HCT116 (cell line): Measurements from ENCODE around the gene KDM5C. TPM values are rescaled to one million over a fixed set of nuclear protein-coding genes. Genes with fewer than 3 reads are reported as not detected.

Experiments
- ATAC-seq: fragments of 200-7000 bp; cut with Tn5 transposase; 2 replicates; pipeline ENCODE4 v1.9.1; 2020; ENCODE audit warnings: mild to moderate bottlenecking, moderate library complexity
- BruUV-seq: library from RNA; stranded (reverse); fragments of 400-500 nt; replicated peaks from 2 replicates; lab custom pipeline; 2021; lab: Mats Ljungman, UMichigan
- CTCF ChIA-PET: fragments of 300-600 bp; sonication (Branson Sonifier 250); formaldehyde crosslinking; loops from one replicate; lab custom pipeline; 2021; ENCODE audit warnings: antibody characterized with exemption; lab: Charles Lee
- POLR2A ChIA-PET: fragments of 300-600, 350-600 bp; sonication (Branson Sonifier 250); formaldehyde crosslinking; loops from one replicate; lab custom pipeline; 2021; ENCODE audit warnings: antibody characterized with exemption; lab: Charles Lee
- RAD21 ChIA-PET, 2 experiments: fragments of 300-600 bp; sonication (Branson Sonifier 250); formaldehyde crosslinking; loops; one replicate each; lab custom pipeline; 2023; ENCODE audit warnings: low total read pairs in 2 of 2; ENCODE audit not compliant: uncharacterized antibody in 2 of 2, unreplicated experiment in 2 of 2, low non-redundant PET in 1 of 2; lab: Charles Lee
- DNase-seq: peaks from one replicate; pipeline ENCODE4 v3.0.0-alpha.2; 2010; ENCODE audit warnings: low read depth, low spot score
- H2AFZ ChIP-seq: fragments of 200-600 bp; shearing (Covaris generic), sonication (generic); 2 replicates; pipeline ENCODE4 v1.6.1; 2017; ENCODE audit warnings: low read depth, mixed run types, mixed read lengths, antibody characterized with exemption, low read length; ENCODE audit not compliant: poor library complexity, severe bottlenecking
- H3K27ac ChIP-seq: 2 replicates; pipeline ENCODE4 v1.5.1; 2012; ENCODE audit warnings: low read depth, low read length
- H3K27me3 ChIP-seq: fragments of 200-600 bp; sonication (generic); 2 replicates; pipeline ENCODE4 v1.6.1; 2016; ENCODE audit warnings: mixed run types, low read length, mixed read lengths; ENCODE audit not compliant: insufficient read depth
- H3K36me3 ChIP-seq, 2 experiments: fragments of 200-500 bp in 1 of 2; fragments of 200-600 bp in 1 of 2; sonication (Bioruptor generic) in 1 of 2; sonication (generic) in 1 of 2; 2 replicates each; pipeline versions ENCODE4 v1.5.1 to v1.6.1; 2014 to 2016; ENCODE audit warnings: low read length in 2 of 2, inconsistent platforms in 1 of 2, mixed read lengths in 1 of 2, mixed run types in 1 of 2; ENCODE audit not compliant: insufficient read depth in 2 of 2, control insufficient read depth in 1 of 2
- H3K4me1 ChIP-seq, 2 experiments: fragments of 200-600 bp in 1 of 2; sonication (generic) in 1 of 2; 2 replicates each; pipeline versions ENCODE4 v1.5.1 to v1.6.1; 2012 to 2017; ENCODE audit warnings: low read length in 2 of 2, inconsistent platforms in 1 of 2, mild to moderate bottlenecking in 1 of 2, mixed read lengths in 1 of 2, mixed run types in 1 of 2, moderate library complexity in 1 of 2; ENCODE audit not compliant: insufficient read depth in 2 of 2, control insufficient read depth in 1 of 2
- H3K4me2 ChIP-seq: fragments of 200-600 bp; sonication (generic); 2 replicates; pipeline ENCODE4 v1.6.1; 2017; ENCODE audit warnings: mixed run types, low read length, mixed read lengths
- H3K4me3 ChIP-seq, 2 experiments: fragments of 200-600 bp in 1 of 2; sonication (generic) in 1 of 2; replicated peaks in 1 of 2; 2 replicates each; pipeline ENCODE4 v1.5.1; 2011 to 2016; ENCODE audit warnings: low read length in 2 of 2, control low read depth in 1 of 2, low read depth in 1 of 2, mild to moderate bottlenecking in 1 of 2, mixed read lengths in 1 of 2, mixed run types in 1 of 2
- H3K79me2 ChIP-seq: fragments of 200-600 bp; sonication (generic); 2 replicates; pipeline ENCODE4 v1.6.1; 2017; ENCODE audit warnings: mild to moderate bottlenecking, mixed run types, low read length, moderate library complexity, mixed read lengths; ENCODE audit not compliant: insufficient read depth
- H3K9ac ChIP-seq: fragments of 200-600 bp; sonication (generic); 2 replicates; pipeline ENCODE4 v1.6.1; 2016; ENCODE audit warnings: low read length, mixed read lengths
- H3K9me2 ChIP-seq: fragments of 200-600 bp; sonication (generic), shearing (Covaris generic); 2 replicates; pipeline ENCODE4 v1.6.1; 2017; ENCODE audit warnings: mixed run types, mild to moderate bottlenecking, moderate library complexity; ENCODE audit not compliant: insufficient read depth
- H3K9me3 ChIP-seq, 2 experiments: fragments of 200-500 bp in 1 of 2; fragments of 200-600 bp in 1 of 2; sonication (Bioruptor generic) in 1 of 2; sonication (generic) in 1 of 2; 2 replicates each; pipeline ENCODE4 v1.6.1; 2014 to 2017; ENCODE audit warnings: low read length in 2 of 2, mixed read lengths in 2 of 2, inconsistent platforms in 1 of 2, low read depth in 1 of 2, mild to moderate bottlenecking in 1 of 2, mixed run types in 1 of 2, moderate library complexity in 1 of 2; ENCODE audit not compliant: control insufficient read depth in 1 of 2, insufficient read depth in 1 of 2
- H4K20me1 ChIP-seq: fragments of 200-600 bp; sonication (generic), shearing (Covaris generic); 2 replicates; pipeline ENCODE4 v1.6.1; 2017; ENCODE audit warnings: mixed run types, mild to moderate bottlenecking, moderate library complexity; ENCODE audit not compliant: insufficient read depth
- ATF3 ChIP-seq: IDR thresholded peaks from 2 replicates; pipeline ENCODE4 v1.6.1; 2012
- CBX3 ChIP-seq: IDR thresholded peaks from 2 replicates; pipeline ENCODE4 v1.6.1; 2012; ENCODE audit warnings: low read depth
- EGR1 ChIP-seq: IDR thresholded peaks from 2 replicates; pipeline ENCODE4 v1.6.1; 2012; ENCODE audit warnings: low read depth
- POLR2A ChIP-seq: IDR thresholded peaks from 2 replicates; pipeline ENCODE4 v1.7.0; 2011; ENCODE audit warnings: borderline replicate concordance; ENCODE audit not compliant: insufficient read depth, insufficient read length; ENCODE audit errors: extremely low read depth
- SP1 ChIP-seq: IDR thresholded peaks from 2 replicates; pipeline ENCODE4 v1.6.1; 2012; ENCODE audit warnings: low read depth
- TCF7L2 ChIP-seq: IDR thresholded peaks from 2 replicates; pipeline ENCODE4 v1.7.0; 2011; ENCODE audit warnings: borderline replicate concordance, inconsistent platforms; ENCODE audit not compliant: insufficient read depth, insufficient read length; ENCODE audit errors: extremely low read depth
- intact Hi-C: fragments of 100-400 bp; cut with micrococcal nuclease; formaldehyde crosslinking; loops from 2 replicates; pipeline ENCODE4 v1.10.0; 2022
- total RNA-seq: library from RNA; stranded (reverse); gene quantifications from one replicate; pipeline ENCODE4 v1.2.1, GENCODE V29; 2021; ENCODE audit not compliant: unreplicated experiment
- TF ChIP-seq, protein P1 (sequence below): IDR thresholded peaks from 2 replicates; pipeline ENCODE4 v1.6.1; 2011; ENCODE audit warnings: mild to moderate bottlenecking, low read length, moderate library complexity; ENCODE audit not compliant: insufficient replicate concordance; ENCODE audit errors: extremely low read depth

The KDM5C gene
- total RNA-seq, 1 experiment from 2014 or later, result 72.9 TPM

DNA sequence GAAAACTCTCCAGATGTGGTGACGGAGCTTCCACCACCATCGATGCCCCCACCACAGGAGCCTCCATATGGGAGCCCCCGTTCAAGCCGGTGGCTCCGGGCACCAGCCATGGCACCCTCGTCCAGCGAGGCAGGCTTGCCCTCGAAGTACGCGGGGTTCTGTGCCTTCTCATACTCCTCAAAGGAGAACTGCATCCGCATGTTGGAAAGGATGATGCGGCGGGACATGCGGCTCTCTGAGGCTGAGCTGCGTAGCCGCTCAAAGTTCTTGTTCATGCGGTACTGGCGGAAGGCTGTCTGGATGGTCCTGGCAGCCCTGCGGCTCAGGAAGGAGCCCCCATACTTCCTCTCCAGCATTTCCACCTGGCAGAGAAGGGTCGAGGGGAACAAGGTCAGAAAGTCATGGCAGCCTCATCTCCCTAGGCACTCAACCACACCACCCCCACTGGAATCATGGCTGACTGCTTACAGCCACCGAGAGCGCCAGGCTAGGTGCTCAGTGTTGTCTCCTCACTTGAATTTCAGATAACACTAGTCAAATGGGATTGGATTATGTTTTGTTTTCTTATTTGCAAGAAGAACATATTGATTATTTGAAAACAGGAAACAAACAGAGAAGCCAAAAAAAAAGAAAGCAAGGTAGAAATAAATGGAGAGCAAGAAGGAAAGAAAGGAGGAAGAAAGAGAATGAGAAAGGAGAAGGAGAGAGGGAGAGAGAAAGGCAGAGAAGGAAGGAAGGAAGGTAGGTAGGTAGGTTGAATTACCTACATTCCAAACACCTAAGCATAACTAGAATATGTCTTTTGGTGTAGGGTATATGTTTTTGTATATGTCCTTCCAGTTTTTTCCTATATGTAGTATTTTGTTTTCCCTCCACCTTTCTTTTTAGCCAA is 29.8 kb upstream of the KDM5C start (continued):
- TF ChIP-seq CBX3 (no peak), POLR2A (no peak), EGR1 (no peak), SP1 (no peak), TCF7L2 (no peak)
- TF ChIP-seq, protein P1, sequence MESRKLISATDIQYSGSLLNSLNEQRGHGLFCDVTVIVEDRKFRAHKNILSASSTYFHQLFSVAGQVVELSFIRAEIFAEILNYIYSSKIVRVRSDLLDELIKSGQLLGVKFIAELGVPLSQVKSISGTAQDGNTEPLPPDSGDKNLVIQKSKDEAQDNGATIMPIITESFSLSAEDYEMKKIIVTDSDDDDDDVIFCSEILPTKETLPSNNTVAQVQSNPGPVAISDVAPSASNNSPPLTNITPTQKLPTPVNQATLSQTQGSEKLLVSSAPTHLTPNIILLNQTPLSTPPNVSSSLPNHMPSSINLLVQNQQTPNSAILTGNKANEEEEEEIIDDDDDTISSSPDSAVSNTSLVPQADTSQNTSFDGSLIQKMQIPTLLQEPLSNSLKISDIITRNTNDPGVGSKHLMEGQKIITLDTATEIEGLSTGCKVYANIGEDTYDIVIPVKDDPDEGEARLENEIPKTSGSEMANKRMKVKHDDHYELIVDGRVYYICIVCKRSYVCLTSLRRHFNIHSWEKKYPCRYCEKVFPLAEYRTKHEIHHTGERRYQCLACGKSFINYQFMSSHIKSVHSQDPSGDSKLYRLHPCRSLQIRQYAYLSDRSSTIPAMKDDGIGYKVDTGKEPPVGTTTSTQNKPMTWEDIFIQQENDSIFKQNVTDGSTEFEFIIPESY, result no peak
- TF ChIP-seq, all 23 proteins: peak for 0

GRCh38 chrX:53253293-53254020 is 28.4 kb upstream of the KDM5C start:
- TF ChIP-seq ATF3, result no peak
- Histone ChIP-seq H3K9me2 (no peaks in the 10 kb centered on the region), H3K4me3 (no peak overlapping the region), H3K9me3 (no peaks in the 10 kb centered on the region), H3K4me2 (no peak overlapping the region), H3K27ac (no peak overlapping the region), H3K27me3 (no peaks in the 10 kb centered on the region), H3K36me3 (no peaks in the 10 kb centered on the region), H3K4me1 (no peaks in the 10 kb centered on the region), H3K79me2 (no peaks in the 10 kb centered on the region), H3K9ac (no peak overlapping the region), H2AFZ (no peak overlapping the region), H4K20me1 (no peaks in the 10 kb centered on the region)
- ATAC-seq (no peak), DNase-seq (no peak)
- intact Hi-C loops, result no loop called here
- RAD21 ChIA-PET, result no interaction called here
- CTCF ChIA-PET, result no interaction called here
- no TSS peak for BruUV-seq
- POLR2A ChIA-PET, result no interaction called here
